ENCODE measurements around the gene LSM10.

LSM10 gene

GRCh38 chr1:36382231-36382630 lies 15.5 kb downstream of the LSM10 start:
- CTCF ChIA-PET = interaction anchor here (0.6 kb wide), 1 partner anchor 11 kb away, joined by 5 read pairs; no protein-coding TSS in a partner anchor

GRCh38 chr1:36381405-36381804 lies 16.3 kb downstream of the LSM10 start:
- ChIA-PET CTCF (interaction anchor here (0.6 kb wide), 1 partner anchor 11 kb away, joined by 5 read pairs; no protein-coding TSS in a partner anchor), POLR2A (interaction anchor here (1.5 kb wide), 1 partner anchor 16 kb away, joined by 4 read pairs; the partner anchor contains the start of gene LSM10)
- no peak for DNase-seq (ENCODE audit: extremely low spot score)
- TF ChIP-seq SP1 (IDR thresholded peaks at IDR 0.05) (no peak), PKNOX1 (IDR thresholded peaks at IDR 0.05) (no peak), NFRKB (IDR thresholded peaks at IDR 0.05) (no peak), ZNF384 (IDR thresholded peaks at IDR 0.05) (no peak)

More at GRCh38 chr1:36382231-36382630, 15.5 kb downstream of the LSM10 start:
- POLR2A ChIA-PET = interaction anchor here (1.2 kb wide), 1 partner anchor 82 kb away, joined by 3 read pairs; the partner anchor contains the start of gene MRPS15
- DNase-seq (ENCODE audit: extremely low spot score) = no peak
- TF ChIP-seq FOXM1 (IDR thresholded peaks at IDR 0.05; ENCODE audit: borderline replicate concordance) (no peak), PKNOX1 (IDR thresholded peaks at IDR 0.05) (no peak), ELF4 (IDR thresholded peaks at IDR 0.05) (no peak), HDGF (IDR thresholded peaks at IDR 0.05; ENCODE audit: borderline replicate concordance) (no peak), NFRKB (IDR thresholded peaks at IDR 0.05) (no peak), CTBP1 (IDR thresholded peaks at IDR 0.05; ENCODE audit: borderline replicate concordance) (no peak), ARNT (IDR thresholded peaks at IDR 0.05) (no peak), SUZ12 (IDR thresholded peaks at IDR 0.05) (no peak), ZNF384 (IDR thresholded peaks at IDR 0.05) (no peak), BHLHE40 (IDR thresholded peaks at IDR 0.05; ENCODE audit: borderline replicate concordance) (no peak), SP1 (IDR thresholded peaks at IDR 0.05) (no peak), TARDBP (IDR thresholded peaks at IDR 0.05) (no peak), FOXA1 (IDR thresholded peaks at IDR 0.05) (no peak), FOXK2 (IDR thresholded peaks at IDR 0.05) (no peak), L3MBTL2 (conservative IDR thresholded peaks at IDR 0.05) (no peak), LEF1 (IDR thresholded peaks at IDR 0.05; ENCODE audit: borderline replicate concordance) (no peak)

- no peak for DNase-seq (ENCODE audit: extremely low spot score)
- POLR2A ChIA-PET = interaction anchor here (1.5 kb wide), 1 partner anchor 17 kb away, joined by 4 read pairs; the partner anchor contains the start of gene LSM10
- TF ChIP-seq BHLHE40 (IDR thresholded peaks at IDR 0.05; ENCODE audit: borderline replicate concordance) (no peak), FOXK2 (IDR thresholded peaks at IDR 0.05) (no peak), FOXM1 (IDR thresholded peaks at IDR 0.05; ENCODE audit: borderline replicate concordance) (no peak), PKNOX1 (IDR thresholded peaks at IDR 0.05) (no peak), LEF1 (IDR thresholded peaks at IDR 0.05; ENCODE audit: borderline replicate concordance) (no peak), NFRKB (IDR thresholded peaks at IDR 0.05) (no peak), ZNF384 (IDR thresholded peaks at IDR 0.05) (no peak)
- CTCF ChIA-PET = no interaction called here
Measured at GRCh38 chr1:36380782-36381181, 16.9 kb downstream of the LSM10 start.

- ChIA-PET CTCF (no interaction called here), POLR2A (interaction anchor here (1.5 kb wide), 1 partner anchor 17 kb away, joined by 4 read pairs; the partner anchor contains the start of gene LSM10)
- DNase-seq (ENCODE audit: extremely low spot score) = no peak
- TF ChIP-seq ZNF384 (IDR thresholded peaks at IDR 0.05) (no peak), ARNT (IDR thresholded peaks at IDR 0.05) (no peak), FOXA1 (IDR thresholded peaks at IDR 0.05) (no peak)
Measured at GRCh38 chr1:36380143-36380619, 17.5 kb downstream of the LSM10 start.

GRCh38 chr1:36377791-36378492 lies 19.8 kb downstream of the LSM10 start:
- ChIA-PET POLR2A (no interaction called here), CTCF (no interaction called here)
- TF ChIP-seq BHLHE40 (IDR thresholded peaks at IDR 0.05; ENCODE audit: borderline replicate concordance) (no peak), TARDBP (IDR thresholded peaks at IDR 0.05) (no peak), SP1 (IDR thresholded peaks at IDR 0.05) (no peak), FOXA1 (IDR thresholded peaks at IDR 0.05) (no peak), L3MBTL2 (conservative IDR thresholded peaks at IDR 0.05) (no peak), LEF1 (IDR thresholded peaks at IDR 0.05; ENCODE audit: borderline replicate concordance) (no peak), ZNF384 (IDR thresholded peaks at IDR 0.05) (no peak), PKNOX1 (IDR thresholded peaks at IDR 0.05) (no peak), SUZ12 (IDR thresholded peaks at IDR 0.05) (no peak), FOXK2 (IDR thresholded peaks at IDR 0.05) (no peak), CTBP1 (IDR thresholded peaks at IDR 0.05; ENCODE audit: borderline replicate concordance) (no peak), FOXM1 (IDR thresholded peaks at IDR 0.05; ENCODE audit: borderline replicate concordance) (no peak), NFRKB (IDR thresholded peaks at IDR 0.05) (no peak), HDGF (IDR thresholded peaks at IDR 0.05; ENCODE audit: borderline replicate concordance) (no peak), ARNT (IDR thresholded peaks at IDR 0.05) (no peak), ELF4 (IDR thresholded peaks at IDR 0.05) (no peak)
- DNase-seq (ENCODE audit: extremely low spot score) = no peak

GRCh38 chr1:36372617-36373016 lies 25.1 kb downstream of the LSM10 start:
- no peak for TF ChIP-seq L3MBTL2 (conservative IDR thresholded peaks at IDR 0.05)
- TF ChIP-seq SP1 (IDR thresholded peaks at IDR 0.05) = no peak
- TF ChIP-seq LEF1 (IDR thresholded peaks at IDR 0.05; ENCODE audit: borderline replicate concordance) = no peak
- no peak for TF ChIP-seq BHLHE40 (IDR thresholded peaks at IDR 0.05; ENCODE audit: borderline replicate concordance)
- TF ChIP-seq SUZ12 (IDR thresholded peaks at IDR 0.05) = no peak
- TF ChIP-seq ZNF384 (IDR thresholded peaks at IDR 0.05) = no peak
- TF ChIP-seq CTBP1 (IDR thresholded peaks at IDR 0.05; ENCODE audit: borderline replicate concordance) = no peak
- no peak for TF ChIP-seq FOXA1 (IDR thresholded peaks at IDR 0.05)
- no peak for TF ChIP-seq HDGF (IDR thresholded peaks at IDR 0.05; ENCODE audit: borderline replicate concordance)
- TF ChIP-seq FOXK2 (IDR thresholded peaks at IDR 0.05) = no peak
- no peak for TF ChIP-seq ELF4 (IDR thresholded peaks at IDR 0.05)
- TF ChIP-seq PKNOX1 (IDR thresholded peaks at IDR 0.05) = no peak
- no peak for TF ChIP-seq TARDBP (IDR thresholded peaks at IDR 0.05)
- no peak for TF ChIP-seq NFRKB (IDR thresholded peaks at IDR 0.05)
- TF ChIP-seq FOXM1 (IDR thresholded peaks at IDR 0.05; ENCODE audit: borderline replicate concordance) = no peak
- TF ChIP-seq ARNT (IDR thresholded peaks at IDR 0.05) = no peak
- ChIA-PET POLR2A (no interaction called here), CTCF (interaction anchor here (0.6 kb wide), 1 partner anchor 12 kb away, joined by 7 read pairs; no protein-coding TSS in a partner anchor)
- no peak for DNase-seq (ENCODE audit: extremely low spot score)

All from HEK293T (cell line).